ENCODE measurements around the gene TXNDC16.
"Not testable (repeated sequence)": the region's sequence is repeated elsewhere in the genome, so short reads cannot be mapped to it uniquely, and the experiment has no call there.

The TXNDC16 gene

GRCh38 chr14:52545584-52546317 lies 6.6 kb downstream of the TXNDC16 start:
- DNase-seq, result no peak

GRCh38 chr14:52538623-52539022 lies 13.7 kb downstream of the TXNDC16 start:
- DNase-seq, result no peak

- DNase-seq, result no peak
Observed at GRCh38 chr14:52536269-52536668, 16.0 kb downstream of the TXNDC16 start.

GRCh38 chr14:52531481-52531880 lies 20.8 kb downstream of the TXNDC16 start:
- DNase-seq, result no peak

- DNase-seq, result no peak
Observed at GRCh38 chr14:52527052-52527451, 25.3 kb downstream of the TXNDC16 start.

GRCh38 chr14:52522581-52523345 lies 29.5 kb downstream of the TXNDC16 start:
- no peak for DNase-seq

- peak in 1 of 3 experiments; percentile 33 for DNase-seq
Observed at GRCh38 chr14:52522033-52522432, 30.3 kb downstream of the TXNDC16 start.

- DNase-seq, result no peak
Observed at GRCh38 chr14:52514046-52514811, 38.1 kb downstream of the TXNDC16 start.

GRCh38 chr14:52513249-52513648 lies 39.1 kb downstream of the TXNDC16 start:
- DNase-seq, result no peak

- DNase-seq, result no peak
Observed at GRCh38 chr14:52494444-52494843, 57.9 kb downstream of the TXNDC16 start.

GRCh38 chr14:52485350-52485960 lies 66.8 kb downstream of the TXNDC16 start:
- no peak for DNase-seq

GRCh38 chr14:52481864-52482263 lies 70.4 kb downstream of the TXNDC16 start:
- no peak for DNase-seq

GRCh38 chr14:52473557-52473956 lies 78.7 kb downstream of the TXNDC16 start:
- peak in 2 of 3 experiments; percentile 14 to 60 for DNase-seq

- no peak for DNase-seq
Observed at GRCh38 chr14:52472728-52473127, 79.6 kb downstream of the TXNDC16 start.

- not testable (repeated sequence) for DNase-seq
Observed at GRCh38 chr14:52472251-52472650, 80.1 kb downstream of the TXNDC16 start.

- no peak for DNase-seq
Observed at GRCh38 chr14:52467515-52468266, 84.6 kb downstream of the TXNDC16 start.

GRCh38 chr14:52464175-52464574 lies 88.1 kb downstream of the TXNDC16 start:
- no peak for DNase-seq

GRCh38 chr14:52463375-52463774 lies 88.9 kb downstream of the TXNDC16 start:
- no peak for DNase-seq

- no peak for DNase-seq
Observed at GRCh38 chr14:52461721-52462120, 90.6 kb downstream of the TXNDC16 start.

GRCh38 chr14:52458721-52459085 lies 93.6 kb downstream of the TXNDC16 start:
- no peak for DNase-seq

GRCh38 chr14:52457411-52457810 lies 94.9 kb downstream of the TXNDC16 start:
- DNase-seq, result peak in 1 of 3 experiments; percentile 17
